MCF 10A (cell line): ENCODE results near the gene MITF. TPM values are rescaled to one million over a fixed set of nuclear protein-coding genes. Genes with fewer than 3 reads are reported as not detected.

Experiments
- BruUV-seq: library from RNA; stranded (reverse); fragments of 400-500 nt; replicated peaks from 2 replicates; lab custom pipeline; 2021; lab: Mats Ljungman, UMichigan
- CTCF ChIA-PET: fragments of 300-600 bp; sonication (Branson Sonifier 250); formaldehyde crosslinking; extraction: SDS; loops from one replicate; lab custom pipeline; 2021; ENCODE audit warnings: antibody characterized with exemption, inconsistent platforms; lab: Yijun Ruan, JAX
- POLR2A ChIA-PET: fragments of 300-600, 350-650 bp; sonication (Branson Sonifier 250); formaldehyde crosslinking; extraction: SDS; loops from one replicate; lab custom pipeline; 2020; ENCODE audit warnings: antibody characterized with exemption, inconsistent platforms; lab: Yijun Ruan, JAX
- DNase-seq: peaks from one replicate; pipeline ENCODE4 v3.0.0-alpha.2; 2018; ENCODE audit not compliant: unreplicated experiment
- H3K27ac Mint-ChIP-seq: one replicate; pipeline ENCODE4 v1.8.0; 2022; ENCODE audit warnings: mild to moderate bottlenecking, low read depth, mixed read lengths; ENCODE audit not compliant: unreplicated experiment
- H3K27me3 Mint-ChIP-seq: one replicate; pipeline ENCODE4 v1.8.0; 2022; ENCODE audit warnings: mixed read lengths; ENCODE audit not compliant: insufficient read depth, unreplicated experiment
- H3K36me3 Mint-ChIP-seq: one replicate; pipeline ENCODE4 v1.8.0; 2022; ENCODE audit warnings: mild to moderate bottlenecking, moderate library complexity, mixed read lengths; ENCODE audit not compliant: insufficient read depth, unreplicated experiment
- H3K4me1 Mint-ChIP-seq: one replicate; pipeline ENCODE4 v1.8.0; 2022; ENCODE audit warnings: mixed read lengths; ENCODE audit not compliant: insufficient read depth, unreplicated experiment
- H3K4me3 Mint-ChIP-seq: one replicate; pipeline ENCODE4 v1.8.0; 2022; ENCODE audit warnings: mild to moderate bottlenecking, moderate library complexity, mixed read lengths; ENCODE audit not compliant: unreplicated experiment
- H3K9me3 Mint-ChIP-seq: one replicate; pipeline ENCODE4 v1.8.0; 2022; ENCODE audit warnings: mixed read lengths; ENCODE audit not compliant: unreplicated experiment
- intact Hi-C: fragments of 100-400 bp; cut with micrococcal nuclease; formaldehyde crosslinking; loops from 2 replicates; pipeline ENCODE4 v1.14.1; 2022
- total RNA-seq: library from RNA; stranded (reverse); gene quantifications from 2 replicates; pipeline ENCODE4 v1.2.3, GENCODE V29; 2022
- TF ChIP-seq, protein P1 (sequence below): fragments of 200-600 bp; IDR thresholded peaks from one replicate; pipeline ENCODE4 v1.8.0; 2022; ENCODE audit warnings: antibody characterized with exemption, mild to moderate bottlenecking; ENCODE audit not compliant: unreplicated experiment

Gene MITF
- total RNA-seq, 1 experiment from 2014 or later, result 16.1 TPM

DNA sequence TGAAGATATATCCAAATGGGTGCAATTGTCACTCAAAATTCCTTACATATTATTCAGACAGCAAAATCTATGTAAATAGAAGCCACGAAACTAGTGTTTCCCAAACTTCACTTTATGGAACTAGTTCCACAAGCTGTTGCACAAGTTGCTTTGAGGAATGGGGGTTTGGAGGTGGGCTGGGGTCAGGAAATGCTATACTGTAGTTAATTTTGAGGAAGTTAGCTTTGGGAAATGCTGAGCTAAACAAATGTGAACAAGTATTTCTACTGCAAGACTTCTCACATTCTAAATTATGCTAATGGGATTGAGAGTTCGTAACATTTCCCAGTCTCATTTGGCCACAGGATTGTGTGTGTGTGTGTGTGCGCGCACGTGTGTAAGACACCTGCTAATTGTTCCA, 231.6 kb downstream of the MITF start:
- Mint-ChIP-seq H3K4me1 (no peaks in the 10 kb centered on the region), H3K27me3 (no peaks in the 10 kb centered on the region), H3K9me3 (no peaks in the 10 kb centered on the region), H3K4me3 (no peak overlapping the region), H3K27ac (no peak overlapping the region), H3K36me3 (no peaks in the 10 kb centered on the region)
- no peak for DNase-seq
- TF ChIP-seq, protein P1, sequence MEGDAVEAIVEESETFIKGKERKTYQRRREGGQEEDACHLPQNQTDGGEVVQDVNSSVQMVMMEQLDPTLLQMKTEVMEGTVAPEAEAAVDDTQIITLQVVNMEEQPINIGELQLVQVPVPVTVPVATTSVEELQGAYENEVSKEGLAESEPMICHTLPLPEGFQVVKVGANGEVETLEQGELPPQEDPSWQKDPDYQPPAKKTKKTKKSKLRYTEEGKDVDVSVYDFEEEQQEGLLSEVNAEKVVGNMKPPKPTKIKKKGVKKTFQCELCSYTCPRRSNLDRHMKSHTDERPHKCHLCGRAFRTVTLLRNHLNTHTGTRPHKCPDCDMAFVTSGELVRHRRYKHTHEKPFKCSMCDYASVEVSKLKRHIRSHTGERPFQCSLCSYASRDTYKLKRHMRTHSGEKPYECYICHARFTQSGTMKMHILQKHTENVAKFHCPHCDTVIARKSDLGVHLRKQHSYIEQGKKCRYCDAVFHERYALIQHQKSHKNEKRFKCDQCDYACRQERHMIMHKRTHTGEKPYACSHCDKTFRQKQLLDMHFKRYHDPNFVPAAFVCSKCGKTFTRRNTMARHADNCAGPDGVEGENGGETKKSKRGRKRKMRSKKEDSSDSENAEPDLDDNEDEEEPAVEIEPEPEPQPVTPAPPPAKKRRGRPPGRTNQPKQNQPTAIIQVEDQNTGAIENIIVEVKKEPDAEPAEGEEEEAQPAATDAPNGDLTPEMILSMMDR, result no peak
- ChIA-PET CTCF (interaction anchor here (1.2 kb wide), 1 partner anchor 280 kb away, joined by 3 read pairs; no protein-coding TSS in a partner anchor), POLR2A (no interaction called here)
- intact Hi-C loops, result no loop called here
- no TSS peak for BruUV-seq

DNA sequence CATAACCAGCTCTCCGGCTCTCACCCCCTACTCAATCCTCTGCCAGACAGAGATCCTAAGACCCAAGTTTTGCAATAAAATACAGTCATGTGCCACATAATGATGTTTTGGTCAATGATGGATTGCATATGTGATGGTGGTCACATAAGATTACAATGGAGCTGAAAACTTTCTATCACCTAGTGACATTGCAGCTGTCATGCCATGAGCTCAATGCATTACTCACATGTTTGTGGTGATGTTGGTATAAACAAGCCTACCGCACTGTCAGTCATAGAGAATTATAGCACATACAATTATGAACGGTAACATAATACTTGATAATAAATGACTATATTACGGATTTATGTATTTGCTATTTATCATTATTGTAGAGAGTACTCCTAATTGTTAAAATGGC, 233.4 kb downstream of the MITF start:
- Mint-ChIP-seq H3K9me3 (no peaks in the 10 kb centered on the region), H3K27ac (no peak overlapping the region), H3K4me3 (no peak overlapping the region), H3K4me1 (no peaks in the 10 kb centered on the region), H3K36me3 (no peaks in the 10 kb centered on the region), H3K27me3 (no peaks in the 10 kb centered on the region)
- no TSS peak for BruUV-seq
- TF ChIP-seq, protein P1, result no peak
- DNase-seq, result no peak
- CTCF ChIA-PET, result no interaction called here
- POLR2A ChIA-PET, result no interaction called here
- intact Hi-C loops, result no loop called here

DNA sequence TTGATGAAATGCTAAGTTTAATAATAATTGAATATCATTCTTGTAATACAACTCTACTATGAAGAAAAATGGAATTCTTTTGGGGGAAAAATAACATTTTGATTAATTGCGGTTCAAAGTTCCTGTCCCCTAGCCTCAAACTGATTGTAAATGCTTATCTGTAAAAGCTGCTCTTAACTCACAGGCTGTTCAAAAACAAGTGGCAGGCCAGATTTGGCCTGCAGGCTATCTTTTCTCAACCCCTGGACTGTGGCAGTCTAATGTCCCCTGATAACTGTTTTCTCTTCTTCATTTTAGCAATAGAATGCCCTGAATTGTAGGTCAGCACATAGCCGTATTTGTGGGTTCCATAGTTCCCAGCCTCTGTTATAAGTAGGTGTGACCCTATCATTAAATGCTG, 236.8 kb downstream of the MITF start:
- TF ChIP-seq, protein P1, result no peak
- no peaks in the 10 kb centered on the region for H3K36me3 Mint-ChIP-seq
- no TSS peak for BruUV-seq
- ChIA-PET POLR2A (no interaction called here), CTCF (no interaction called here)
- intact Hi-C loops, result no loop called here
- no peaks in the 10 kb centered on the region for H3K27me3 Mint-ChIP-seq
- no peak overlapping the region for H3K27ac Mint-ChIP-seq
- DNase-seq, result no peak
- H3K4me1 Mint-ChIP-seq, result no peaks in the 10 kb centered on the region
- H3K4me3 Mint-ChIP-seq, result no peak overlapping the region
- H3K9me3 Mint-ChIP-seq, result no peaks in the 10 kb centered on the region

- Mint-ChIP-seq H3K36me3 (no peaks in the 10 kb centered on the region), H3K9me3 (no peaks in the 10 kb centered on the region), H3K27ac (no peak overlapping the region), H3K4me1 (peaks cover 5% of the 10 kb centered on the region), H3K27me3 (peaks cover under 1% of the 10 kb centered on the region), H3K4me3 (no peak overlapping the region)
- ChIA-PET CTCF (no interaction called here), POLR2A (interaction anchor here (0.6 to 1.7 kb wide), 4 partner anchors 10 to 1535 kb away, joined by 3 to 5 read pairs (median 4); no protein-coding TSS in a partner anchor)
- DNase-seq, result no peak
- BruUV-seq, result no TSS peak
- intact Hi-C loops, result no loop called here
- TF ChIP-seq, protein P1, result no peak
Measured at GRCh38 chr3:69983546-69984265, 244.4 kb downstream of the MITF start.
